RWPE1 (cell line): Measurements from ENCODE around the gene DCN.

Source experiments
- CTCF ChIA-PET: fragments of 350-600 bp; sonication (Branson Sonifier 250); formaldehyde crosslinking; extraction: SDS; loops from one replicate; lab custom pipeline; 2021; lab: Yijun Ruan, JAX
- POLR2A ChIA-PET: fragments of 400-600 bp; formaldehyde crosslinking; extraction: SDS; loops from one replicate; lab custom pipeline; 2020; ENCODE audit warnings: antibody characterized with exemption; ENCODE audit not compliant: low non-redundant PET; lab: Yijun Ruan, JAX
- DNase-seq: peaks from one replicate; pipeline ENCODE4 v3.0.0; 2012; ENCODE audit warnings: low spot score
- H3K27ac ChIP-seq: fragments of 450-650 bp; 2 replicates; pipeline ENCODE4 v1.5.1; 2017
- TF ChIP-seq, protein P1 (sequence below): fragments of 450-650 bp; conservative IDR thresholded peaks from 2 replicates; pipeline ENCODE4 v1.5.1; 2017; ENCODE audit warnings: low read depth, mild to moderate bottlenecking

DCN gene

DNA sequence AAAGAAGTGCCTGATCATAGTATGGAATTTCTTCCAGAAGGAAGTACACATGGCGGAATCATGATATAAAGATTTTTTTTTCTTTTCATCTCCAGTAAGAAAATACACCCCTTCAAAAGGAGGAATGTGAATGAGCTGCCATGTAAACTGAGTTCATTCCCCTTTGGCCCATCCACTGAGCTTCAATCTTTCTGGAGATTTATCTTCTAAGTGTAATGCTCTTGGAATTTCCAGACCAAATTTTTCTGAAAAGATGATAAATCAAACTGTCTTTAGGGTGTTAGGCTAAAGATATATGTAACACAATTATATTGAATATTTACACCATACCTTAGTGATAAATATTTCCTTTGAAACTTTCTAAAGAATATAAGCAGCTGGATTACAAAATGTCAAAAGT, 5.2 kb downstream of the DCN start:
- no peak overlapping the region for H3K27ac ChIP-seq
- POLR2A ChIA-PET, result no interaction called here
- TF ChIP-seq, protein P1, sequence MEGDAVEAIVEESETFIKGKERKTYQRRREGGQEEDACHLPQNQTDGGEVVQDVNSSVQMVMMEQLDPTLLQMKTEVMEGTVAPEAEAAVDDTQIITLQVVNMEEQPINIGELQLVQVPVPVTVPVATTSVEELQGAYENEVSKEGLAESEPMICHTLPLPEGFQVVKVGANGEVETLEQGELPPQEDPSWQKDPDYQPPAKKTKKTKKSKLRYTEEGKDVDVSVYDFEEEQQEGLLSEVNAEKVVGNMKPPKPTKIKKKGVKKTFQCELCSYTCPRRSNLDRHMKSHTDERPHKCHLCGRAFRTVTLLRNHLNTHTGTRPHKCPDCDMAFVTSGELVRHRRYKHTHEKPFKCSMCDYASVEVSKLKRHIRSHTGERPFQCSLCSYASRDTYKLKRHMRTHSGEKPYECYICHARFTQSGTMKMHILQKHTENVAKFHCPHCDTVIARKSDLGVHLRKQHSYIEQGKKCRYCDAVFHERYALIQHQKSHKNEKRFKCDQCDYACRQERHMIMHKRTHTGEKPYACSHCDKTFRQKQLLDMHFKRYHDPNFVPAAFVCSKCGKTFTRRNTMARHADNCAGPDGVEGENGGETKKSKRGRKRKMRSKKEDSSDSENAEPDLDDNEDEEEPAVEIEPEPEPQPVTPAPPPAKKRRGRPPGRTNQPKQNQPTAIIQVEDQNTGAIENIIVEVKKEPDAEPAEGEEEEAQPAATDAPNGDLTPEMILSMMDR, result no peak
- CTCF ChIA-PET, result interaction anchor here (0.5 to 1.5 kb wide), 6 partner anchors 112 to 1466 kb away, joined by 3 to 5 read pairs (median 3); no protein-coding TSS in a partner anchor
- no peak for DNase-seq

DNA sequence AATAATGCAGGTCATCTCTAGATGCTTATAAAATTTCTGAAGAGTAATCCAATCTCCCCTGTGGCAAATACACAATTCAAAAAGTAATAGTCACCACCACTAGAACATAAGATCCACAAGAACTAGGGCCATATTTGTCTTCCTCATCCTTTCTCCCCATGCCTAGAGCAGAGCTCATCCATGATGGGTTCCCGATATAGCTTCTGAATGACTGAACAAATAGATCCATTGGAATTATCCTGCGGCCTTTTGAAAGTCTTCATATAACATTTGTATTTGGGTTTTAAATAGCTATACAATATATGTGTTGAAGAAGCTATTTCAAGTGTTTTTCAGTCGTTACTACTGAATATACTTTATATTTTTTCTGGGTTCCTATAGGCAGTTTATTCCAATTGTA, 5.7 kb downstream of the DCN start:
- TF ChIP-seq, protein P1, result no peak
- no peak overlapping the region for H3K27ac ChIP-seq
- ChIA-PET POLR2A (no interaction called here), CTCF (interaction anchor here (1.5 to 2.8 kb wide), 2 partner anchors 150 to 178 kb away, joined by 3 to 8 read pairs; no protein-coding TSS in a partner anchor)
- no peak for DNase-seq

DNA sequence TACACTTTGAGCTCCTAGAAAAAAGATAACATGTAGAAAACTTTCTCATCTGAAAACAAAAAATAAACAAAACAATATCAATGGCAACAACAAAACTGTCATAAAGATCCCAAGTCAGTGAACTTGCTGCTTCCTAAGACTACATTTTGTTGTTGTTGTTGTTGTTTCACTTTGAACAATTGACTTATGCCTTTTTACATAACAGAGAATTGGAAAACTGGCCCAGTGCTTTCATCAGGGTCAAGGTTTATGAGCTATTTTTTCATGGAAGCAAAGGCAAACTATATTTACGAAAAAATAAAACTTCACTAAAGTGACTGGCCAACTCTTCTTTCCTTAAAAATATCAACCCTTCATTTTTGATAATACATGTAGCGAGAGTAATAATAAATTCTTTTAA, 6.3 kb downstream of the DCN start:
- DNase-seq, result no peak
- POLR2A ChIA-PET, result no interaction called here
- TF ChIP-seq, protein P1, result no peak
- H3K27ac ChIP-seq, result no peak overlapping the region
- CTCF ChIA-PET, result interaction anchor here (1.5 to 2.8 kb wide), 2 partner anchors 150 to 179 kb away, joined by 3 to 8 read pairs; no protein-coding TSS in a partner anchor

DNA sequence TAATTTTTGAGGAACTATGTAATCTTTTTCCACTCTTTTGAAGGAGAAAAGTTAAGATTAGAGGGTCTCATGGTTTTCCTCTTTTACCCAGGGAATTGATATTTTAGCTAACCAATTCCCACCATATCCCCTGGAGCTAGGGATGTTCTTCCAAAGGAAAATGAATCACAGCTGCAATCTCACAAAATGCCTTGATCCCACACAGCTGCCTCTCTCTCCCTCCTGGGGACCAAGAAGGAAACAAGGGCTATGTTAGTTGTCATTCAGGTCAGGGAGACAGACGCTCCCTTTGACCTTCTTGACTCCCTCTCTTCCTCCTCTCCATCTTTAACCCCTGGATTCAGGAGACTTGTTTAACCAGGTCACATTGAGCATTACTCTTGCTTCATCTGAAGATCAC, 9.5 kb downstream of the DCN start:
- CTCF ChIA-PET, result no interaction called here
- DNase-seq, result no peak
- TF ChIP-seq, protein P1, result no peak

DNA sequence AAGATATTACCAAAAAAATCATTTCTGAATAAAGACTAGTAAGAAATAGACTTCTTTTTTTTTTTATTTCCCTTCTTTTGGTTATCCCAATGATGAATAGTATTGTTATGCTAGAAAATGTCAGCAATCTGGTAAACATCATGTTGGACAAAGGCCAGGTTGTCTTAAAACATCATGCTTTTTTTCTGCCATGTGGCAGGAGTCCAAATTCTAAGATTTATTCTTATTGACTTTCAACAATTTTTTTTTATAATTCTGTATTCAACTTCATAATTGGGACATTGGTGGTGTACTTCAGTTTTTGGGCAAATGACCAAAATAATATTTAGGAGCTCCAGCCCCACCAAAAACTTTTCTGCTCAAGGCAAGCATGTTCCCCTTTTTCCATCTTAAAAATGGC, 10.5 kb downstream of the DCN start:
- DNase-seq, result no peak
- no peak overlapping the region for H3K27ac ChIP-seq
- TF ChIP-seq, protein P1, result no peak
- CTCF ChIA-PET, result no interaction called here
- POLR2A ChIA-PET, result no interaction called here

More for the DNA sequence above, 9.5 kb downstream of the DCN start:
- POLR2A ChIA-PET, result no interaction called here
- H3K27ac ChIP-seq, result no peak overlapping the region

DNA sequence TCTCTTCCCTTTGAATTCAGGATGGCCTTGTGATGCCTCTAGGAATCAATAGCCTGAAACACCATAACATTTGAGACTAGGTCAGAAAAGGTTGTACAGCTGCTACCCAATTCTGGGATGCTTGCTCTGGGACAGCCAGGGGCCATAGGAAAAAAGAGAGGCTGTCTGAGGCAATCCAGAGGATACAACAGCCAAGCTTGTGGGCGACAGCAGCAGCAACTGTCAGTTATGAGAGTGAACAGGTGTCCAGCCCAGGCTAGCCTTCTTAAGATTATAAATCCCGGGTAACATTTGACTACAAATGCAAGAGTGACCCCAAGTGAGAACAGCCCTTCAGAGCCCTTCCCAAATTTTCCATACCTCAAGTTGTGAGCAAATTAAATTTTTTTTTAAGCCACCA, 11.1 kb downstream of the DCN start:
- ChIA-PET CTCF (no interaction called here), POLR2A (no interaction called here)
- no peak for DNase-seq
- H3K27ac ChIP-seq, result no peak overlapping the region
- TF ChIP-seq, protein P1, result no peak

DNA sequence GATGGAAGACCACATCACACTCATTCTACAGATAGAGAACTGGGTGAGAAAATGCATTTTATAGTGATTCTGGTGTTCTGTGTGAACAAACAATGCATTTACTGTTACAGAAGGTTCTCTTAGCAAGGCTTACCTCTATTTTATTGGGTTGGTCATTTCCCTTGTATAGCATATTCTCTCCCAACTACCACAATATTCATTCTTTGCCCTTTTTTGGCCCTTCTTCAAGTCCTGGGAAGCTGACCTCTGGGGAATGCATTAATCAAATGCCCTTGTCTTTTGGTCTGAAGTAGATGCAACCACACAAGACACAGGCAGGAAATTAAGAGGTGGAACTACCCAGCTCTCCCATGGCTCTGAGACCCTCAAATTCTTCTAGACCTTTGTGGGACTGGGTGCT, 19.5 kb downstream of the DCN start:
- TF ChIP-seq, protein P1, result no peak
- DNase-seq, result no peak
- CTCF ChIA-PET, result no interaction called here
- H3K27ac ChIP-seq, result no peak overlapping the region
- POLR2A ChIA-PET, result no interaction called here
